Heart left ventricle (tissue), 16 donors: ENCODE results near the gene PBX1. TPM values are rescaled to one million over a fixed set of nuclear protein-coding genes. Genes with fewer than 3 reads are reported as not detected.
A peak's percentile ranks its signal among the peaks of the same experiment; 100 is the strongest.

Source experiments
- ATAC-seq, 4 donors: fragments of 200-7000 bp; cut with Tn5 transposase; one replicate each; pipeline ENCODE4 v1.9.1; 2020 to 2022; ENCODE audit warnings: moderate library complexity in 4 of 4, mild to moderate bottlenecking in 3 of 4, moderate number of reproducible peaks in 1 of 4
- DNase-seq, 5 donors: peaks; one replicate each; pipeline ENCODE4 v3.0.0-alpha.2; 2020
- H3K27ac ChIP-seq, 12 donors: fragments of 200-600 bp; sonication (generic) in 4 of 12; one replicate each; pipeline versions ENCODE4 v1.5.0 to v1.8.0; 2016 to 2022; ENCODE audit warnings: mild to moderate bottlenecking in 2 of 12
- H3K27me3 ChIP-seq, 9 donors: fragments of 200-600 bp; sonication (generic) in 2 of 9; one replicate each; pipeline versions ENCODE4 v1.5.1 to v1.8.0; 2016 to 2022; ENCODE audit warnings: mild to moderate bottlenecking in 3 of 9
- H3K36me3 ChIP-seq, 9 donors: fragments of 200-600 bp; sonication (generic) in 2 of 9; one replicate each; pipeline versions ENCODE4 v1.5.0 to v1.8.0; 2018 to 2022; ENCODE audit warnings: mild to moderate bottlenecking in 2 of 9
- H3K4me1 ChIP-seq, 12 donors: fragments of 200-600 bp; sonication (generic) in 4 of 12; one replicate each; pipeline versions ENCODE4 v1.5.0 to v1.8.0; 2016 to 2022; ENCODE audit warnings: mild to moderate bottlenecking in 3 of 12
- H3K4me3 ChIP-seq, 12 donors: fragments of 200-600 bp; sonication (generic) in 4 of 12; one replicate each; pipeline versions ENCODE4 v1.5.0 to v1.8.0; 2017 to 2022; ENCODE audit warnings: mild to moderate bottlenecking in 9 of 12, moderate library complexity in 4 of 12
- H3K9me3 ChIP-seq, 12 donors: fragments of 200-600 bp; sonication (generic) in 4 of 12; one replicate each; pipeline versions ENCODE4 v1.5.0 to v1.8.0; 2016 to 2022; ENCODE audit warnings: mild to moderate bottlenecking in 1 of 12
- CTCF ChIP-seq, 12 donors: fragments of 200-600 bp; sonication (generic) in 4 of 12; IDR thresholded peaks; one replicate each; pipeline versions ENCODE4 v1.5.0 to v1.8.0; 2018 to 2022; ENCODE audit warnings: antibody characterized with exemption in 12 of 12, mild to moderate bottlenecking in 5 of 12
- POLR2A ChIP-seq, 2 donors: fragments of 450-650 bp; IDR thresholded peaks; one replicate each; pipeline ENCODE4 v1.6.1; 2017; ENCODE audit warnings: antibody characterized with exemption in 2 of 2, mild to moderate bottlenecking in 2 of 2, moderate library complexity in 2 of 2
- WGBS, 4 donors: extraction: QIAGEN DNeasy Blood & Tissue Kit in 2 of 4; methylation state at CpG; one replicate each; pipeline versions ENCODE4 v1.1.5 to v1.1.7; 2013 to 2018; 5-methylcytosine and 5-hydroxymethylcytosine counted together
- intact Hi-C, 10 donors: fragments of 100-400 bp; cut with DNase I; formaldehyde crosslinking; loops; one replicate each; pipeline versions ENCODE4 v1.11.1 to v1.14.2; 2022
- polyA plus RNA-seq, 2 donors: library from polyadenylated mRNA; stranded (reverse); fragments of 200-250 nt; gene quantifications; one replicate each; pipeline ENCODE4 v1.2.3, GENCODE V29; 2013
- total RNA-seq, 9 donors: library from RNA; depleted of rRNA in 2 of 9; stranded (reverse); fragments of >200 nt in 2 of 9; fragmentation: NEBNext Ultra II Directional in 3 of 9; extraction: Animal tissue kit (Norgen Biotek cat#: 25700) in 3 of 9; gene quantifications; one replicate each; pipeline versions ENCODE4 v1.1.0 to v1.2.4, GENCODE V29; 2016 to 2023
- donor health status: ischemic (EF 13 %, LVEDD 7.1; RV severe dilation, severe dysfunction).
- donor health status: healthy with polysubstance abuse.
- donor health status: DM: no; HTN: yes; CAD: no.
- donor health status: DM: no; HTN: no; CAD: no.
- donor health status: ischemic (EF 25% LVEDD 6.9; RV normal size, moderate dysfunction).
- donor health status: ischemic (EF 25% LVEDD 5.7; RV mildly dilated, moderate dysfunction).
- donor health status: healthy.
- donor health status: DM: yes; HTN: yes; CAD: no.
- donor health status: ischemic (EF 35%, LVEDD 5.7; RV mildly dilated, moderate dysfunction).
- donor health status: nonischemic (EF 11% LVEDD 7.7; RV severe dilation, severe dysfunction).
- donor health status: DM: yes; HTN: yes; CAD: no.
- donor health status: PGD.
- donor health status: ischemic (EF 29% LVEDD 5.4; RV normal size, mild dysfunction).
- donor health status: nonischemic (EF 23%, LVEDD 6.1; RV moderate dilation, normal function).

Gene PBX1
- total and polyA plus RNA-seq, 11 donors: 15.2 to 78.2 (median 59.1) TPM

GRCh38 chr1:164611754-164612642 lies 53.0 kb downstream of the PBX1 start:
- Histone ChIP-seq H3K27me3 (no peaks in the 10 kb centered on the region), H3K27ac (peak overlapping the region in 10 of 12 donors; percentile 2 to 74 (median 50)), H3K9me3 (no peaks in the 10 kb centered on the region), H3K4me3 (no peak overlapping the region), H3K36me3 (no peaks in the 10 kb centered on the region), H3K4me1 (peaks cover 5 to 96% (median 61%) of the 10 kb centered on the region in 12 donors)
- intact Hi-C loops: loop anchor here in 5 of 10 donors (5.0 to 10.0 kb wide), 7 partner anchors 47 to 1077 kb away; no protein-coding TSS in a partner anchor
- WGBS, 4 donors: 72 to 81% (median 77%) methylated on average over 11 of the region's 11 CpGs
- ATAC-seq: peak; percentile 52 to 70 (median 64)
- TF ChIP-seq POLR2A (IDR thresholded peaks at IDR 0.05) (no peak), CTCF (IDR thresholded peaks at IDR 0.05) (no peak)
- DNase-seq: peak in 1 of 5 donors; percentile 31

GRCh38 chr1:164613176-164613575 lies 54.2 kb downstream of the PBX1 start:
- Histone ChIP-seq H3K27me3 (no peaks in the 10 kb centered on the region), H3K9me3 (no peaks in the 10 kb centered on the region), H3K36me3 (no peaks in the 10 kb centered on the region), H3K4me1 (peaks cover 5 to 96% (median 57%) of the 10 kb centered on the region in 12 donors), H3K27ac (peak overlapping the region in 1 of 12 donors; percentile 3), H3K4me3 (no peak overlapping the region)
- no peak for TF ChIP-seq CTCF (IDR thresholded peaks at IDR 0.05)
- no peak for TF ChIP-seq POLR2A (IDR thresholded peaks at IDR 0.05)
- intact Hi-C loops: loop anchor here in 5 of 10 donors (5.0 to 10.0 kb wide), 7 partner anchors 48 to 1078 kb away; no protein-coding TSS in a partner anchor
- DNase-seq: no peak
- ATAC-seq: no peak
- WGBS, 4 donors: 62 to 77% (median 65%) methylated on average over 3 of the region's 3 CpGs

GRCh38 chr1:164614316-164614715 lies 55.3 kb downstream of the PBX1 start:
- intact Hi-C loops: loop anchor here in 5 of 10 donors (5.0 to 10.0 kb wide), 7 partner anchors 50 to 1080 kb away; no protein-coding TSS in a partner anchor
- ATAC-seq (no peak), DNase-seq (no peak)
- no peaks in the 10 kb centered on the region for H3K27me3 ChIP-seq
- peaks cover 9 to 96% (median 58%) of the 10 kb centered on the region in 12 donors for H3K4me1 ChIP-seq
- TF ChIP-seq POLR2A (IDR thresholded peaks at IDR 0.05) (no peak), CTCF (IDR thresholded peaks at IDR 0.05) (no peak)
- H3K27ac ChIP-seq: no peak overlapping the region
- no peak overlapping the region for H3K4me3 ChIP-seq
- 67 to 80% (median 75%) methylated on average over 6 of the region's 6 CpGs for WGBS, 4 donors
- H3K36me3 ChIP-seq: no peaks in the 10 kb centered on the region
- no peaks in the 10 kb centered on the region for H3K9me3 ChIP-seq
